Keratinocyte (primary cell): Measurements from ENCODE around the gene PCDH15.

ENCODE experiments used
- EZH2 ChIP-seq: IDR thresholded peaks from one replicate; pipeline ENCODE4 v1.6.1; 2012; ENCODE audit warnings: inconsistent platforms, mild to moderate bottlenecking, low read length, moderate library complexity
- TF ChIP-seq, protein P1 (sequence below), 3 experiments: IDR thresholded peaks in 1 of 3; conservative IDR thresholded peaks in 1 of 3; optimal IDR thresholded peaks in 1 of 3; 2 replicates in 2 of 3; 3 replicates in 1 of 3; pipeline versions ENCODE3 to v1.5.1; 2011; ENCODE audit warnings: low read length in 3 of 3, mild to moderate bottlenecking in 3 of 3, moderate library complexity in 2 of 3, control low read depth in 1 of 3, inconsistent platforms in 1 of 3; ENCODE audit not compliant: insufficient read depth in 2 of 3; ENCODE audit errors: extremely low read depth in 1 of 3

DNA sequence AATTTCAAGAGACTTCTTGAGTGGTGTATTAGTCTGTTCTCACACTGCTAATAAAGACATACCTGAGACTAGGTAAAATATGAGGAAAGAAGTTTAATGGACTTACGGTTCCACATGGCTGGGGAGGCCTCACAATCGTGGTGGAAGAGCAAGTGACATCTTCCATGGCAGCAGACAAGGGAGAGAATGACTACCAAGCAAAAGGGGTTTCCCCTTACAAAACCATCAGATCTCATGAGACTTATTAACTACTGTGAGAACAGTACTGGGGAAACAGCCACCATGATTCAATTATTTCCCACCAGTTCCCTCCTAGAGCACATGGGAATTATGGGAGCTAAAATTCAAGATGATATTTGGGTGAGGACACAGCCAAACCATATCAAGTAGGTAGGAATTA lies 150.5 kb downstream of the PCDH15 start:
- TF ChIP-seq, protein P1, sequence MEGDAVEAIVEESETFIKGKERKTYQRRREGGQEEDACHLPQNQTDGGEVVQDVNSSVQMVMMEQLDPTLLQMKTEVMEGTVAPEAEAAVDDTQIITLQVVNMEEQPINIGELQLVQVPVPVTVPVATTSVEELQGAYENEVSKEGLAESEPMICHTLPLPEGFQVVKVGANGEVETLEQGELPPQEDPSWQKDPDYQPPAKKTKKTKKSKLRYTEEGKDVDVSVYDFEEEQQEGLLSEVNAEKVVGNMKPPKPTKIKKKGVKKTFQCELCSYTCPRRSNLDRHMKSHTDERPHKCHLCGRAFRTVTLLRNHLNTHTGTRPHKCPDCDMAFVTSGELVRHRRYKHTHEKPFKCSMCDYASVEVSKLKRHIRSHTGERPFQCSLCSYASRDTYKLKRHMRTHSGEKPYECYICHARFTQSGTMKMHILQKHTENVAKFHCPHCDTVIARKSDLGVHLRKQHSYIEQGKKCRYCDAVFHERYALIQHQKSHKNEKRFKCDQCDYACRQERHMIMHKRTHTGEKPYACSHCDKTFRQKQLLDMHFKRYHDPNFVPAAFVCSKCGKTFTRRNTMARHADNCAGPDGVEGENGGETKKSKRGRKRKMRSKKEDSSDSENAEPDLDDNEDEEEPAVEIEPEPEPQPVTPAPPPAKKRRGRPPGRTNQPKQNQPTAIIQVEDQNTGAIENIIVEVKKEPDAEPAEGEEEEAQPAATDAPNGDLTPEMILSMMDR (optimal IDR thresholded peaks at IDR 0.05 in 1 of 3, IDR thresholded peaks at IDR 0.05 in 1 of 3, conservative IDR thresholded peaks at IDR 0.05 in 1 of 3; ENCODE audit: extremely low read depth in 1 of 3, insufficient read depth in 2 of 3, low read length in 3 of 3): no peak
- no peak for TF ChIP-seq EZH2
